SU-DHL-6 (cell line): ENCODE results near the gene WAS.

Source experiments
- H2AFZ ChIP-seq: fragments of 200-600 bp; sonication (generic); 2 replicates; pipeline ENCODE4 v1.6.1; 2014; ENCODE audit warnings: low read depth, mild to moderate bottlenecking, moderate library complexity, mixed read lengths, antibody characterized with exemption, low read length; ENCODE audit not compliant: severe bottlenecking
- H3F3A ChIP-seq: fragments of 200-600 bp; shearing (Covaris generic); 2 replicates; pipeline ENCODE4 v1.6.0; 2016; ENCODE audit warnings: antibody characterized with exemption, mild to moderate bottlenecking; ENCODE audit not compliant: insufficient read depth
- H3K27ac ChIP-seq: fragments of 200-600 bp; sonication (generic); 2 replicates; pipeline ENCODE4 v1.5.1; 2016; ENCODE audit warnings: low read depth, mild to moderate bottlenecking, low read length, moderate library complexity, mixed read lengths
- H3K27me3 ChIP-seq: fragments of 200-600 bp; sonication (generic), shearing (Covaris generic); 2 replicates; pipeline ENCODE4 v1.6.0; 2014; ENCODE audit warnings: mild to moderate bottlenecking, low read length
- H3K36me3 ChIP-seq: fragments of 200-600 bp; sonication (generic); 2 replicates; pipeline ENCODE4 v1.6.1; 2014; ENCODE audit warnings: mild to moderate bottlenecking, low read length, mixed read lengths
- H3K4me2 ChIP-seq: fragments of 300-600, 200-600 bp; shearing (Covaris generic), sonication (generic); 2 replicates; pipeline ENCODE4 v1.6.0; 2014; ENCODE audit warnings: low read length, low read depth, mild to moderate bottlenecking; ENCODE audit not compliant: poor library complexity, severe bottlenecking
- H3K4me3 ChIP-seq: fragments of 200-600 bp; sonication (generic); 2 replicates; pipeline ENCODE4 v1.5.1; 2014; ENCODE audit warnings: antibody characterized with exemption, low read length, mild to moderate bottlenecking, mixed read lengths; ENCODE audit not compliant: insufficient read depth, poor library complexity, severe bottlenecking
- H3K79me2 ChIP-seq: fragments of 200-600 bp; sonication (generic); 2 replicates; pipeline ENCODE4 v1.6.1; 2014; ENCODE audit warnings: mild to moderate bottlenecking, low read length, moderate library complexity; ENCODE audit not compliant: insufficient read depth
- H3K9ac ChIP-seq: fragments of 200-600 bp; sonication (generic); 2 replicates; pipeline ENCODE4 v1.7.0; 2014; ENCODE audit warnings: mild to moderate bottlenecking, low read length
- H3K9me2 ChIP-seq: fragments of 200-600 bp; sonication (generic); replicated peaks from 2 replicates; pipeline ENCODE4 v1.6.1; 2014; ENCODE audit warnings: low read length; ENCODE audit not compliant: insufficient read depth
- H3K9me3 ChIP-seq: fragments of 200-600 bp; sonication (generic); 2 replicates; pipeline ENCODE4 v1.6.1; 2014; ENCODE audit warnings: low read length, mixed read lengths; ENCODE audit not compliant: insufficient read depth
- H4K20me1 ChIP-seq: fragments of 200-600 bp; sonication (generic); 2 replicates; pipeline ENCODE4 v1.6.1; 2014; ENCODE audit warnings: low read depth, mild to moderate bottlenecking, antibody characterized with exemption, low read length, moderate library complexity, mixed read lengths
- CTCF ChIP-seq: fragments of 200-600 bp; sonication (generic); IDR thresholded peaks from one replicate; pipeline ENCODE4 v1.5.1; 2017; ENCODE audit warnings: antibody characterized with exemption, mild to moderate bottlenecking, low read length, moderate library complexity; ENCODE audit not compliant: insufficient read depth, poor library complexity, severe bottlenecking
- EZH2phosphoT487 ChIP-seq: fragments of 200-600 bp; sonication (generic), shearing (Covaris generic); conservative IDR thresholded peaks from 2 replicates; pipeline ENCODE4 v1.6.1; 2018; ENCODE audit warnings: mild to moderate bottlenecking, antibody characterized with exemption, low read length, moderate library complexity, mixed read lengths

WAS gene

GRCh38 chrX:48700951-48701653, 17.5 kb downstream of the WAS start:
- no peaks in the 10 kb centered on the region for H3K9me2 ChIP-seq
- H3K9ac ChIP-seq = no peak overlapping the region
- H3K27me3 ChIP-seq = no peaks in the 10 kb centered on the region
- no peak for TF ChIP-seq EZH2phosphoT487
- no peak for TF ChIP-seq CTCF
- H3K4me3 ChIP-seq = no peak overlapping the region
- no peak overlapping the region for H2AFZ ChIP-seq
- H3K27ac ChIP-seq = no peak overlapping the region
- no peaks in the 10 kb centered on the region for H3K36me3 ChIP-seq
- no peaks in the 10 kb centered on the region for H4K20me1 ChIP-seq
- peaks cover 33% of the 10 kb centered on the region for H3K79me2 ChIP-seq
- no peaks in the 10 kb centered on the region for H3F3A ChIP-seq
- H3K9me3 ChIP-seq = no peaks in the 10 kb centered on the region
- H3K4me2 ChIP-seq = no peak overlapping the region

GRCh38 chrX:48702032-48702431, 18.4 kb downstream of the WAS start:
- H3K36me3 ChIP-seq = no peaks in the 10 kb centered on the region
- no peak overlapping the region for H3K4me2 ChIP-seq
- H3K27ac ChIP-seq = no peak overlapping the region

GRCh38 chrX:48702716-48703115, 19.1 kb downstream of the WAS start:
- no peaks in the 10 kb centered on the region for H3K27me3 ChIP-seq
- H3K79me2 ChIP-seq = peaks cover 25% of the 10 kb centered on the region
- no peaks in the 10 kb centered on the region for H3K36me3 ChIP-seq
- no peak overlapping the region for H3K4me2 ChIP-seq
- no peak for TF ChIP-seq CTCF
- TF ChIP-seq EZH2phosphoT487 = no peak
- no peak overlapping the region for H3K4me3 ChIP-seq
- no peak overlapping the region for H3K27ac ChIP-seq
- no peaks in the 10 kb centered on the region for H3F3A ChIP-seq
- no peaks in the 10 kb centered on the region for H3K9me3 ChIP-seq
- no peaks in the 10 kb centered on the region for H4K20me1 ChIP-seq
- H3K9me2 ChIP-seq = no peaks in the 10 kb centered on the region
- H3K9ac ChIP-seq = no peak overlapping the region
- H2AFZ ChIP-seq = no peak overlapping the region

More at GRCh38 chrX:48702032-48702431, 18.4 kb downstream of the WAS start:
- no peaks in the 10 kb centered on the region for H3K27me3 ChIP-seq
- H3F3A ChIP-seq = no peaks in the 10 kb centered on the region
- H4K20me1 ChIP-seq = no peaks in the 10 kb centered on the region
- no peak overlapping the region for H2AFZ ChIP-seq
- H3K79me2 ChIP-seq = peaks cover 32% of the 10 kb centered on the region
- H3K9ac ChIP-seq = no peak overlapping the region
- no peaks in the 10 kb centered on the region for H3K9me2 ChIP-seq
- TF ChIP-seq EZH2phosphoT487 (no peak), CTCF (no peak)
- H3K4me3 ChIP-seq = no peak overlapping the region
- no peaks in the 10 kb centered on the region for H3K9me3 ChIP-seq
